HG03103 (cell line): ENCODE results near the gene BIRC6.
"Not testable (repeated sequence)": the region's sequence is repeated elsewhere in the genome, so short reads cannot be mapped to it uniquely, and the experiment has no call there.

ENCODE experiments used
- ATAC-seq: cut with Tn5 transposase; IDR thresholded peaks from one replicate; pipeline ENCODE4 v1.9.1; 2021; ENCODE audit warnings: low read depth; ENCODE audit not compliant: unreplicated experiment

The BIRC6 gene, protein sequence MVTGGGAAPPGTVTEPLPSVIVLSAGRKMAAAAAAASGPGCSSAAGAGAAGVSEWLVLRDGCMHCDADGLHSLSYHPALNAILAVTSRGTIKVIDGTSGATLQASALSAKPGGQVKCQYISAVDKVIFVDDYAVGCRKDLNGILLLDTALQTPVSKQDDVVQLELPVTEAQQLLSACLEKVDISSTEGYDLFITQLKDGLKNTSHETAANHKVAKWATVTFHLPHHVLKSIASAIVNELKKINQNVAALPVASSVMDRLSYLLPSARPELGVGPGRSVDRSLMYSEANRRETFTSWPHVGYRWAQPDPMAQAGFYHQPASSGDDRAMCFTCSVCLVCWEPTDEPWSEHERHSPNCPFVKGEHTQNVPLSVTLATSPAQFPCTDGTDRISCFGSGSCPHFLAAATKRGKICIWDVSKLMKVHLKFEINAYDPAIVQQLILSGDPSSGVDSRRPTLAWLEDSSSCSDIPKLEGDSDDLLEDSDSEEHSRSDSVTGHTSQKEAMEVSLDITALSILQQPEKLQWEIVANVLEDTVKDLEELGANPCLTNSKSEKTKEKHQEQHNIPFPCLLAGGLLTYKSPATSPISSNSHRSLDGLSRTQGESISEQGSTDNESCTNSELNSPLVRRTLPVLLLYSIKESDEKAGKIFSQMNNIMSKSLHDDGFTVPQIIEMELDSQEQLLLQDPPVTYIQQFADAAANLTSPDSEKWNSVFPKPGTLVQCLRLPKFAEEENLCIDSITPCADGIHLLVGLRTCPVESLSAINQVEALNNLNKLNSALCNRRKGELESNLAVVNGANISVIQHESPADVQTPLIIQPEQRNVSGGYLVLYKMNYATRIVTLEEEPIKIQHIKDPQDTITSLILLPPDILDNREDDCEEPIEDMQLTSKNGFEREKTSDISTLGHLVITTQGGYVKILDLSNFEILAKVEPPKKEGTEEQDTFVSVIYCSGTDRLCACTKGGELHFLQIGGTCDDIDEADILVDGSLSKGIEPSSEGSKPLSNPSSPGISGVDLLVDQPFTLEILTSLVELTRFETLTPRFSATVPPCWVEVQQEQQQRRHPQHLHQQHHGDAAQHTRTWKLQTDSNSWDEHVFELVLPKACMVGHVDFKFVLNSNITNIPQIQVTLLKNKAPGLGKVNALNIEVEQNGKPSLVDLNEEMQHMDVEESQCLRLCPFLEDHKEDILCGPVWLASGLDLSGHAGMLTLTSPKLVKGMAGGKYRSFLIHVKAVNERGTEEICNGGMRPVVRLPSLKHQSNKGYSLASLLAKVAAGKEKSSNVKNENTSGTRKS (N-terminal part only)

DNA sequence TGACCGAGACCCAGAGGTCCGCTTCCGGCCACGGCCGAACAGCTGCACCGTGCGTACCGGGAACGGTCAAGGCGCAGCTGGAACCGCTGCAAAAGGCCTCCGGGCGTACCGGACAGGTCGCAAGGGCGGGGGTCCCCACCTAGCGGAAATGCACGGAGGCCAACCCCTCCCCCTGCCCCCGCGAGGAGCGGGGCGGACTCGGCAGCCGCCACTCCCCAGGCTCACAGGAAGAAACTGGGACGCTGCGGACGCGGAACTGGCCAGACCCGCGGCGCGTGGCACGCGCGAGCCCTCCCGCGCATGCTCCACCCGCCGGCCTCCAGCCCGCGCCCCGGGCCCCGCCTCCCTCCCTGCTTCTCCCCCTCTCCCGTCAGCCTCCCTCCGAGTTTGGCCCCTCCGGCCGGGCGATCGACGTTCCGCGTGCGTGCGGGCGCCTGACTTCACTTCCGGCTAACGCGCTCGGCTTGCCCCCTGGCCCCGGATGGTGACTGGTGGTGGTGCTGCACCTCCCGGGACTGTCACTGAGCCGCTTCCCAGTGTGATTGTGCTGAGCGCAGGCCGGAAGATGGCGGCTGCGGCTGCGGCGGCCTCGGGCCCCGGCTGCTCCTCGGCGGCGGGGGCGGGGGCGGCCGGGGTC lies at the start of gene BIRC6:
Gene BIRC6, plus strand, starts transcription at position 343 of the 637 bp plus-strand sequence. Its CDS starts 139 bp downstream, at position 482.
- ATAC-seq, result peak; percentile 81

DNA sequence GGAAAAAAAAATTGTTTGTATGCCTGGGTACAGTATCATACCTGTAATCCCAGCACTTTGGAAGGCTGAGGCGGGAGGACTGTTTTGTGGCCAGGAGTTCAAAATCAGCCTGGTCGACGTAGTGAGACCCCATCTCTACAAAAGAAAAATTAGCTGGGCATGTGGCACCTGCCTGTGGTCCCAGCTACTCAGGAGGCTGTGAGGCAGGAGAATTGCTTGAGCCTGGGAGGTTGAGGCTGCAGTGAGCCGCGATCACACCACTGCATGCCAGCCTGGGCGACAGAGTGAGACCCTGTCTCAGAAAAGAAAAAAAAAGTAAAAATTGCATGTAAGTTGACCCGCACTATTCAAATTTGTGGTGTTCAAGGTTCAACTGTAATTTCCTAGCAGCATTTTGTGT lies 46.2 kb upstream of the BIRC6 start:
- no peak for ATAC-seq

GRCh38 chr2:32314886-32315285 lies 41.9 kb upstream of the BIRC6 start:
- ATAC-seq, result no peak

DNA sequence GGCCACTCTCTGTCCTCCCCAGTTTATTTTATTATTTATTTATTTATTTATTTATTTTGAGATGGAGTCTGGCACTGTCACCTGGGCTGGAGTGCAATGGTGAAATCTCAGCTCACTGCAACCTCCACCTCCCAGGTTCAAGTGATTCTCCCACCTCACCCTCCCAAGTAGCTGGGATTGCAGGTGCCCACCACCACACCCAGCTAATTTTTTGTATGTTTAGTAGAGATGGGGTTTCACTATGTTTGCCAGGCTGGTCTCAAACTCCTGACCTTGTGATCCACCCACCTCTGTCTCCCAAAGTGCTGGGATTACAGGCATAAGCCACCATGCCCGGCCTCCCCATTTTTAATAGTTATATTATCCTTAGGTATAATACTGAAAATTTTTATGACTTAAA lies 28.1 kb upstream of the BIRC6 start:
- ATAC-seq, result not testable (repeated sequence)

- not testable (repeated sequence) for ATAC-seq
Observed at GRCh38 chr2:32329180-32329980, 27.4 kb upstream of the BIRC6 start.

GRCh38 chr2:32330136-32330535 lies 26.7 kb upstream of the BIRC6 start:
- ATAC-seq, result no peak

DNA sequence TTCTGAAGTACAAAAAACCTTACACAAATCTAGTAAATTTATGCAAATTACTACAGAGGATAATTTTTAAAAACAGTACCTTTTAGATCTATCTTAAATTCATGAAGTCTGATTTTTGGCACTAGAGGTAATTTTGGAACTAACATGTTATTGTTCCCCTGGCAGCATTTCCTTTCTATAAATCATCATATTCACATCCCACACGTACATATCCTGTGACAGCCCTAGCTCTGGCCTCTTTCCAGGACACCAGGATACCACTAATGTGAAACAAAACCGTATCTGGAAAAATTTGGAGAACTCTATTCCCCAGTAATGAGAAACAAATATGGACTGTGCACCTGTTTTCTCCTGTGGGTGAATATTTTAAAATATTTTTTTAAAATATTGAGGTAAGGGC lies 14.0 kb upstream of the BIRC6 start:
- ATAC-seq, result no peak

- ATAC-seq, result not testable (repeated sequence)
Observed at GRCh38 chr2:32350797-32351196, 6.0 kb upstream of the BIRC6 start.

DNA sequence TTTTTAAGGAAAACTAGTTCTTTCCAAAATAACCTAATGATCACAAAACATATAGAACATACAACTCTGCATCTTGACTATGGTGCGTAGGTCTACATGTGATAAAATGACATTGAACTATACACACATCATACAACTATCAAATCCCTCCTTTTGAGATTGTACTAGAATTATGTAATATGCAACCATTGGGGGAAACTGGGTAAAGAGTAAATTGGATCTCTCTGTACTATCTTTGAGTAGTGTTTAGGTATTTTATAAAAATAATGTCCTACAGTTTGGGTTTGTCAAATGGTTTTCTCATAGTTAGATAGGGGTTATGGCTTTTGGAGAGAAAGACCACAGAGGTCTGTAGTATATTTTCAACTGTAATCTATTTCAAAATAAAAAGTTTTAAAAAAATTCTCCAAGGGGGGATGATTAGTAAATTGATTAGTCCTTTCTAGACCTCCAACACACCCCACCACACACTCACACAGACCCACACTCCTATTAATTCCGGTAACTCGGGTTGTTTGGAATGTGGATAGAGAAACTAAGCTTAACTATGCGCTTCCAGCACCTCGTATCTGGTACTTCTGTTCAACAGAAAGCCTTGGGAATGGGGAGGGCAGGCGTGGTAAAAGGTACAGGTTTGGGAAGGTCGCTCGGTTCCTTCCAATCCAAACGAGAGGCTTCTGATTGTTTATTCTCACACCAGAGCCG lies 695 bp upstream of the BIRC6 start:
- ATAC-seq, result no peak

- peak; percentile 9 for ATAC-seq
Observed at GRCh38 chr2:32357318-32358110, 691 bp downstream of the BIRC6 start.

GRCh38 chr2:32358111-32358482 lies 1.3 kb downstream of the BIRC6 start:
- ATAC-seq, result no peak

GRCh38 chr2:32360416-32360815 lies 3.6 kb downstream of the BIRC6 start:
- ATAC-seq, result no peak

- not testable (repeated sequence) for ATAC-seq
Observed at GRCh38 chr2:32362997-32363396, 6.2 kb downstream of the BIRC6 start.

DNA sequence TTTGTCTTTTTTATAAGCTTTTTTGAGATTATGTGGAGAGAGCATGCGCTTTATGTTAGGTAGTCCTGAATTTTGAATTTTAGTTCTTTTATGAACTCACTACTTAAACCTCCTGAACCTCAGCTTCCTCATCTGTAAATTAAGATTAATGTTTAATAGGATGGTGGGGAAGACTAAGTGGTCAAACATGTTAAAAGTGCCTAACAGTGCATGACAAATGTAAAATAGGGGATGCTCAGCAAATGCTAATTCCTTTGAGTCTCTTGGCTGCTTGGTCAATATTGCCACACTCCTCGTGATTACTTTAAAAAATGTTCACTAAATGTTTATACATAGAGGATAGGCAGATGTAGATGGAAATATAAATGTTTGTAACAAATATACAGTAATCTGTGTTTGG lies 6.8 kb downstream of the BIRC6 start:
- ATAC-seq, result no peak

- ATAC-seq, result not testable (repeated sequence)
Observed at GRCh38 chr2:32364290-32364689, 7.5 kb downstream of the BIRC6 start.

DNA sequence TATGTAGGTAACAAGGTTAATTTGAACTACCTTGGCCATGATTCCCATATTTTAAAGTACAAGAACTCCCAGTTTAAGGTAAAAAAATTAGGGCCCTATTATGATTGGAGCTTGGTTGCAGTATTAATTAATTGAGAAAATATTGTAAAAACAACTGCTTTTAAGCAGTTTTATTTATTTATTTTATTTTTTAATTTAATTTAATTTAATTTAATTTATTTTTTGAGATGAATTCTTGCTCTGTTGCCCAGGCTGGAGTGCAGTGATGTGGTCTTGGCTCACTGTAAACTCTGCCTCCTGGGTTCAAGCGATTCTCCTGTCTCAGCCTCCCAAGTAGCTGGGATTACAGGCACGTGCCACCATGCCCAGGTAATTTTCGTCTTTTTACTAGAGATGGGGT lies 8.9 kb downstream of the BIRC6 start:
- ATAC-seq, result not testable (repeated sequence)

DNA sequence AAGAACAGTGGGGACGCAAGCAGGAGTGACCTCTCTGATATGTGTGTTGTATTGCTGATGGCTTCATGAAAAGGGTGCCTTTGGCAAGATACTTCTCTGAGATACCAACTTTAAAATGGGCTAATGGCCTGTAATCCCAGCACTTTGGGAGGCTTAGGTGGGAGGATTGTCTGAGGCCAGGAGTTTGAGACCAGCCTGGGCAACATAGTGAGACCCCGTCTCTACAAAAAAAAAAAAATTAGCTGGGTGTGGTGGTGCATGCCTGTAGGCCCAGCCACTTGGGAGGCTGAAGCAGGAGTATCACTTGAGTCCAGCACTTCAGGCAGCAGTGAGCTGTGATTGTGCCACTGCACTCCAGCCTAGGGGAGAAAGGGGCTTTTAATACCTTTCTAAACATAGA lies 9.8 kb downstream of the BIRC6 start:
- ATAC-seq, result no peak

DNA sequence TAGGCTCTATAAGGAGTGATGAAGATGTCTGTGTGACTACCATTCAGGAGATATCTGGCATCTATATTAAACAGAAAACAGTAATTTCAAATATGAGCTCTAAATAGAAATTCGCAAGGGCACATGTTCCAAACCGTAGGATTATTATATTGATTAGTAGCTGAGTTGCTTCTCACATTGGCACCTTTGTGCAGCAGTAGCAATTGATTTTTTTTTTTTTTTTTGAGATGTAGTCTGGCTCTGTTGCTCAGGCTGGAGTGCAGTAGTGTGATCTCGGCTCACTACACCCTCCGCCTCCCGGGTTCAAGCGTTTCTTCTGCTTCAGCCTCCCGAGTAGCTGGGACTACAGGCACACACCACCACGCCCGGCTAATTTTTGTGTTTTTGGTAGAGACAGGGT lies 12.4 kb downstream of the BIRC6 start:
- ATAC-seq, result no peak
